Immature natural killer cell (primary cell): ENCODE data around the gene GGT1. TPM values are rescaled to one million over a fixed set of nuclear protein-coding genes. Genes with fewer than 3 reads are reported as not detected.

Experiments
- DNase-seq, 3 donors: peaks; one replicate each; pipeline ENCODE4 v3.0.0; 2022; ENCODE audit warnings: mixed read lengths in 1 of 3
- H3K27ac Mint-ChIP-seq, 6 donors: one replicate each; pipeline ENCODE4 v1.8.0; 2020; ENCODE audit warnings: mixed read lengths in 6 of 6, mild to moderate bottlenecking in 5 of 6, inconsistent platforms in 4 of 6, moderate library complexity in 3 of 6
- H3K27me3 Mint-ChIP-seq, 3 donors: one replicate each; pipeline ENCODE4 v1.8.0; 2020 to 2021; ENCODE audit warnings: low read depth in 3 of 3, mild to moderate bottlenecking in 3 of 3, mixed read lengths in 3 of 3, moderate library complexity in 3 of 3, inconsistent platforms in 1 of 3
- H3K36me3 Mint-ChIP-seq, 3 donors: one replicate each; pipeline ENCODE4 v1.8.0; 2020; ENCODE audit warnings: mixed read lengths in 3 of 3, inconsistent platforms in 2 of 3, mild to moderate bottlenecking in 2 of 3
- H3K4me1 Mint-ChIP-seq, 2 donors: one replicate each; pipeline ENCODE4 v1.8.0; 2020; ENCODE audit warnings: inconsistent platforms in 2 of 2, mild to moderate bottlenecking in 2 of 2, mixed read lengths in 2 of 2, moderate library complexity in 1 of 2
- H3K4me3 Mint-ChIP-seq, 5 donors: one replicate each; pipeline ENCODE4 v1.8.0; 2020; ENCODE audit warnings: mild to moderate bottlenecking in 5 of 5, mixed read lengths in 5 of 5, inconsistent platforms in 3 of 5, moderate library complexity in 3 of 5
- H3K9me3 Mint-ChIP-seq, 6 donors: one replicate each; pipeline ENCODE4 v1.8.0; 2020; ENCODE audit warnings: mild to moderate bottlenecking in 6 of 6, mixed read lengths in 6 of 6, inconsistent platforms in 4 of 6, moderate library complexity in 3 of 6
- polyA plus RNA-seq, 3 donors: library from polyadenylated mRNA; unstranded; fragments of 300-500 nt; fragmentation: Illumina TruSeq; gene quantifications; one replicate each; pipeline ENCODE4 v1.2.3, GENCODE V29; 2021

GGT1 gene
- polyA plus RNA-seq, 3 donors from 2014 or later = 1.2 to 4.8 TPM; not detected in 1

GRCh38 chr22:24576778-24577177 is 26.2 kb upstream of the GGT1 start:
- DNase-seq = no peak
- Mint-ChIP-seq H3K36me3 (peaks cover 0 to 26% (median 24%) of the 10 kb centered on the region in 3 donors), H3K4me1 (no peaks in the 10 kb centered on the region), H3K27ac (peak overlapping the region in 1 of 6 donors; percentile 60), H3K9me3 (no peaks in the 10 kb centered on the region), H3K4me3 (no peak overlapping the region), H3K27me3 (no peaks in the 10 kb centered on the region)

DNA sequence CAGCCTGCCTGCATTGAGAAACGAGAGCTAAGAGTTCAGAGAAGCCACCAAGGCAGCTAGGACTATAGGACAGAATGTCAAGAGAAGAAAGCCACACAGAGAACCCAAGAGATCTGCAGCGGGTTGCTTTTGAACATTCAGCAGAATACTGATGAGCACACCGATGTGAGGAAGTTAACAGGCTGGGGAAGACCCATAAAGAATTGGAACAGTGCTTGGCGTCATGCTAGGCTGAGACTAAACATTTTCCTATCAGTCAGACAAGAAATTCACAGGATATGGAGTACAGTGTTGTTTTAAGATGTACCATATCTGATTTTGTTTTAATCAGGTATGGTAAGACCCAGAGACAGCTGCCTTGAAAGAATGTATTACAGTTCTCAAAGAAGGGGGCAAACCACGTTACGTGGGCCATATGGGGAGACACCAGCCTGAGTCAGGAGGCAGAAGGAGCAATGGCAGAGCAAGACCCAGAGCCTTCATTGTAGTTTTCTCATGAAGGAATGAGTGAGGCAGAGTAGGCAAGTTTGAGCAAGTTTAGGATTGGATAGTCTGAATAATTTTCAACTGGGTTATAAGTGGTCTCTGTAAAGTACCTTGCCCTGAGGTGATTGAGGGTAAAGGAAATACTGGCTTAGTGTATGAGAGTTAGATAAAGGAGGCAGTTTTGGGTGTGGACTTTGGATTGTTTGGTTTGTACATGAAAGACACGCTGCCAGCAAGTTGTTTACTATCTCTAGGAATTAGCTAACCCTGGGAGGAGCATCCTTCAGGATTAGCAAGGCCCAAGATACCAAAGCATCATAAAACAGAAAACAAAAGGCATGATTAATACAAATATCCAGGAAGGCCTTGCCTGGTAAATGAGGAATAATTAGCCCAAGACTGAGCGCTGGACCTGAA is 24.4 kb upstream of the GGT1 start:
- Mint-ChIP-seq H3K36me3 (peaks cover 0 to 11% (median 10%) of the 10 kb centered on the region in 3 donors), H3K27ac (peak overlapping the region in 5 of 6 donors; percentile 14 to 73 (median 15)), H3K9me3 (no peaks in the 10 kb centered on the region), H3K4me3 (no peak overlapping the region), H3K27me3 (no peaks in the 10 kb centered on the region), H3K4me1 (no peaks in the 10 kb centered on the region)
- DNase-seq = no peak

- H3K27ac Mint-ChIP-seq = peak overlapping the region in 1 of 6 donors; percentile 35
- H3K9me3 Mint-ChIP-seq = no peaks in the 10 kb centered on the region
- peaks cover 0 to 9% (median 7%) of the 10 kb centered on the region in 3 donors for H3K36me3 Mint-ChIP-seq
- no peaks in the 10 kb centered on the region for H3K4me1 Mint-ChIP-seq
- DNase-seq = no peak
- no peak overlapping the region for H3K4me3 Mint-ChIP-seq
- H3K27me3 Mint-ChIP-seq = no peaks in the 10 kb centered on the region
Measured at GRCh38 chr22:24579258-24579601, 23.8 kb upstream of the GGT1 start.

- Mint-ChIP-seq H3K4me1 (no peaks in the 10 kb centered on the region), H3K27me3 (no peaks in the 10 kb centered on the region)
Measured at GRCh38 chr22:24580276-24580675, 22.7 kb upstream of the GGT1 start.

DNA sequence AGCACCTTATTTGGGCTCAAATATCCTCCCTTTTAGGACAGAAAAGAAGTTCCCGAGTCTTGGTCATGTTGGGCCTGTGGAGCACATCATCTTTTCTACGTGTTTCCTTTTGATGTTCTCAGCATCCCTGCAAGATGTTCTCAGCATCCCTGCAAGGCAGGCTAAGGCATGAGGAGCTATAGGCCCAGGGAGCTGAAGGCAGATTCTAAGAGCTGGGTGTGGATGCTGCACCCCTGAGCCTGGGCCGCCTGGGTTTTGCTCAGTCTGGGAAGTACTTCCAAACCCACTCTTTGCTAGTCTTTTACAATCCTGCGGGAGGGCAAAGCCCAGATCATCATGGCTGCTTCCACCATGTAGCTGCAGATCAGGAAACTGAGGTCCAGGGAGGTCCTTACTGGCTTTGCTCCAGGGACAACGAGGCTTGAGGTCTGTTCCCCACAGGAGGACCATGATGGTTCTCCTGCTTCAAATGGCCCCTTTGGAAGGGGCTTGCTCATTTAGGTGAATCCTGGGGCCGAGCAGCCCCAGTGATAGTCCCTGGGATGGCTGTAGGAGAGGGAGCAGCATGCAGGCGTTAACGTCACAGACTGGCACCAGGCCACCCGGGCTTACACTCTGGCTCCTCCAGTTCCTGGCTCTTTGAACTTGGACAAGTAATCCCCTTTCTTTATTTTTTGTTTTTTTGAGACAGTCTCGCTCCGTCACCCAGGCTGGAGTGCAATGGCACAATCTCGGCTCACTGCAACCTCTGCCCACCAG is 20.8 kb upstream of the GGT1 start:
- Mint-ChIP-seq H3K4me1 (no peaks in the 10 kb centered on the region), H3K4me3 (no peak overlapping the region), H3K9me3 (no peaks in the 10 kb centered on the region), H3K27ac (peak overlapping the region in 1 of 6 donors; percentile 64), H3K36me3 (no peaks in the 10 kb centered on the region), H3K27me3 (no peaks in the 10 kb centered on the region)
- no peak for DNase-seq

More at GRCh38 chr22:24580276-24580675, 22.7 kb upstream of the GGT1 start:
- H3K9me3 Mint-ChIP-seq = no peaks in the 10 kb centered on the region
- peak overlapping the region in 1 of 6 donors; percentile 36 for H3K27ac Mint-ChIP-seq
- H3K4me3 Mint-ChIP-seq = no peak overlapping the region
- DNase-seq = no peak
- no peaks in the 10 kb centered on the region for H3K36me3 Mint-ChIP-seq

GRCh38 chr22:24583221-24584165 is 19.5 kb upstream of the GGT1 start:
- H3K27ac Mint-ChIP-seq = no peak overlapping the region

DNA sequence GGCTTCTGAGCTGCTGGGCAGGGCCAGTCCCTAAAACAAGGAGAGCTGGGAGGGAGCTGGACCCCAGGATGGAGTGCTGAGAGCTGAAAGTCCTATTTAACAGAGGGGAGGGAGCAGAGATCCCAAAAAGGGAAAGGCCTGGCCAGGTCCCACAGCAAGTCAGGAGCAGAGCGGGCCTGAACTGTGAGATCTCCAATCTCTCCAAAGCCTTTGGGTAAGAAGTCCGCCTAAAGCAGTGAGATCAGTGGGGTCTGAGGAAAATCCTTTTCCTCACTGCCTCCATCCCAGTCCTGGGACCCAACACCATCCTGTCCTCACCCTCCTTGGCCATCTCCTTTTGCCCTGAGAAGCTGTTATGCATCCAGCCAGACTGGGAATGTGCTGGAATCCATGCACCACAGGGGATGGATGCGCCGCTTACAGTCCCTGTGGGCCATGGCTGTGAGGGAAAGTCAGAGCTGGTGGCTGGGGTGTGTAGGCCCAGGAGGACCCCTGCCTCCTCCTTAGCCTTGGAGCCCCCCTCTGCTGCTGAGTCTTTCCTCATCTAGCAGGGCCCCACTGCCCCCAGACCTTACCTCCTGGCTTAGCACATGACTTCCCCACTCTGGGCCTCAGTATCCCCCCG is 18.7 kb upstream of the GGT1 start:
- Mint-ChIP-seq H3K4me3 (no peak overlapping the region), H3K27me3 (no peaks in the 10 kb centered on the region), H3K36me3 (no peaks in the 10 kb centered on the region), H3K4me1 (no peaks in the 10 kb centered on the region), H3K9me3 (no peaks in the 10 kb centered on the region), H3K27ac (no peak overlapping the region)
- DNase-seq = no peak

More at GRCh38 chr22:24583221-24584165, 19.5 kb upstream of the GGT1 start:
- H3K4me1 Mint-ChIP-seq = no peaks in the 10 kb centered on the region
- H3K36me3 Mint-ChIP-seq = no peaks in the 10 kb centered on the region
- H3K27me3 Mint-ChIP-seq = no peaks in the 10 kb centered on the region
- no peak for DNase-seq
- no peak overlapping the region for H3K4me3 Mint-ChIP-seq
- no peaks in the 10 kb centered on the region for H3K9me3 Mint-ChIP-seq

- Mint-ChIP-seq H3K9me3 (no peaks in the 10 kb centered on the region), H3K4me3 (no peak overlapping the region), H3K27ac (no peak overlapping the region), H3K4me1 (no peaks in the 10 kb centered on the region), H3K27me3 (peaks cover 0 to under 1% (median 0%) of the 10 kb centered on the region in 3 donors), H3K36me3 (no peaks in the 10 kb centered on the region)
- DNase-seq = no peak
Measured at GRCh38 chr22:24584871-24585411, 18.1 kb upstream of the GGT1 start.

DNA sequence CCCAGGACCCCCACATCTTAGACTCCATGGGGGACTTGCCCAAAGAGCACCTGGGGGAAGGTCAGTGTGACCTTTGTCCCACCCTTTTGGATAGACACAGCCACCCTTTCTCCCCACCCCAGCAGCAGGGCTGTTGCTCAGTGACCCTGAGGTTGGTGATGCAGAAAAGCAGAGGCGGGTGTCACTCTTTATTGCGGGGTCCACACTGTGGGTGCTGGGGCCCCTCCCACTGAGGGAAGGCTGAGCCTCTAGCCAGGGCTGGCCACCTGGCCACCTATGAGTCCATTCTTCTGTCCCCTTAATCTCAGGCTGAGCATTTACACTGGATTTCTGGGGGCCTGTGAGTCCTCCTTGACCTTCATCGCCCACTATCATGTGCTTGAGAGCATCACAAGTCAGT is 17.5 kb upstream of the GGT1 start:
- H3K9me3 Mint-ChIP-seq = no peaks in the 10 kb centered on the region
- H3K27ac Mint-ChIP-seq = no peak overlapping the region
- no peaks in the 10 kb centered on the region for H3K36me3 Mint-ChIP-seq
- no peak for DNase-seq
- no peak overlapping the region for H3K4me3 Mint-ChIP-seq
- H3K27me3 Mint-ChIP-seq = peaks cover 0 to 2% (median 0%) of the 10 kb centered on the region in 3 donors
- no peaks in the 10 kb centered on the region for H3K4me1 Mint-ChIP-seq

- Mint-ChIP-seq H3K4me1 (no peaks in the 10 kb centered on the region), H3K27ac (no peak overlapping the region), H3K4me3 (no peak overlapping the region), H3K9me3 (no peaks in the 10 kb centered on the region), H3K27me3 (peaks cover 0 to 2% (median 0%) of the 10 kb centered on the region in 3 donors), H3K36me3 (no peaks in the 10 kb centered on the region)
- no peak for DNase-seq
Measured at GRCh38 chr22:24585927-24586546, 17.0 kb upstream of the GGT1 start.

- DNase-seq = no peak
- Mint-ChIP-seq H3K4me1 (peaks cover 2% of the 10 kb centered on the region in 2 donors), H3K4me3 (no peak overlapping the region), H3K27me3 (peaks cover 0 to 2% (median 0%) of the 10 kb centered on the region in 3 donors), H3K27ac (no peak overlapping the region), H3K9me3 (no peaks in the 10 kb centered on the region), H3K36me3 (no peaks in the 10 kb centered on the region)
Measured at GRCh38 chr22:24587251-24587650, 15.7 kb upstream of the GGT1 start.

DNA sequence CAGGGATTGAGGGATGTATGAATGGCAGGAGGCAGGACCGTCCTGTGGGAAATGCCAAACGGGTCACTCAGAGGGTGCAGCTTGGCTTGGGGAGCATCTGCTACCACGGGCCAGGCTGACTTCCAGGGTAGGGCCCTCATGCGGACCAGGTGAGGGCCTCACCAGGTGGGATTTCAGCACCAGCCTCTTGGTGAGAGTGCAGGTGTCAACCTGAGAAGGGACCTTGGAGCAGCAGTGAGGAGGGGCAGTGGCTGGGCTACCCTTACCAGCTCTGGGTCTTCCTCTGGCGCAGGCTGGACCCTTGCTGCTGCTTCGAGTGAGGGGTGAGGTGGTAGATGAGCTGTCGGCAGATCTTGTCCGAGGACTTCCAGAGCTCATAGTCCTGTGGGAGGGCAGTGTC is 15.0 kb upstream of the GGT1 start:
- H3K27ac Mint-ChIP-seq = peak overlapping the region in 1 of 6 donors; percentile 28
- H3K27me3 Mint-ChIP-seq = peaks cover 0 to 2% (median 0%) of the 10 kb centered on the region in 3 donors
- H3K9me3 Mint-ChIP-seq = no peaks in the 10 kb centered on the region
- H3K36me3 Mint-ChIP-seq = no peaks in the 10 kb centered on the region
- H3K4me3 Mint-ChIP-seq = no peak overlapping the region
- DNase-seq = no peak
- peaks cover 5% of the 10 kb centered on the region in 2 donors for H3K4me1 Mint-ChIP-seq
